DMS 273 (cell line): Measurements from ENCODE around the gene DNAAF8.

ENCODE experiments used
- DNase-seq: peaks from one replicate; lab custom pipeline; 2025; ENCODE audit not compliant: unreplicated experiment; lab: John Stamatoyannopoulos, UW

Gene DNAAF8

GRCh38 chr16:4734063-4734729 is at the start of gene DNAAF8, which contains the start of gene ANKS3:
TSS of gene DNAAF8 (plus strand) at chr16:4734537. CDS start at chr16:4736515, 1,978 bp downstream.
TSS of gene ANKS3 (minus strand) at chr16:4734271. CDS start at chr16:4730149, 4,122 bp downstream.
- peak; percentile 97 for DNase-seq

GRCh38 chr16:4684763-4685162 is 49.6 kb upstream of the DNAAF8 start:
- DNase-seq, result no peak

- DNase-seq, result no peak
Measured at GRCh38 chr16:4685292-4685691, 49.0 kb upstream of the DNAAF8 start.

- DNase-seq, result no peak
Measured at GRCh38 chr16:4685776-4686496, 48.4 kb upstream of the DNAAF8 start.

GRCh38 chr16:4686497-4687210 is 47.7 kb upstream of the DNAAF8 start:
- no peak for DNase-seq

GRCh38 chr16:4687416-4687815 is 46.9 kb upstream of the DNAAF8 start:
- DNase-seq, result no peak

- no peak for DNase-seq
Measured at GRCh38 chr16:4687946-4688673, 46.2 kb upstream of the DNAAF8 start.

GRCh38 chr16:4688674-4689045 is 45.7 kb upstream of the DNAAF8 start:
- DNase-seq, result no peak

GRCh38 chr16:4689091-4689671 is 45.2 kb upstream of the DNAAF8 start:
- no peak for DNase-seq

- no peak for DNase-seq
Measured at GRCh38 chr16:4689864-4690704, 44.3 kb upstream of the DNAAF8 start.

GRCh38 chr16:4690946-4691665 is 43.2 kb upstream of the DNAAF8 start:
- DNase-seq, result peak; percentile 60

GRCh38 chr16:4691666-4692412 is 42.5 kb upstream of the DNAAF8 start:
- DNase-seq, result no peak

GRCh38 chr16:4692460-4693295 is 41.7 kb upstream of the DNAAF8 start:
- peak; percentile 66 for DNase-seq

GRCh38 chr16:4693296-4693955 is 40.9 kb upstream of the DNAAF8 start, which contains the start of gene NUDT16L1:
TSS of gene NUDT16L1 (plus strand) at chr16:4693562. CDS start at chr16:4693727, 165 bp downstream.
- peak; percentile 99 for DNase-seq

- peak; percentile 61 for DNase-seq
Measured at GRCh38 chr16:4693956-4694641, 40.2 kb upstream of the DNAAF8 start.

- no peak for DNase-seq
Measured at GRCh38 chr16:4694642-4695451, 39.5 kb upstream of the DNAAF8 start.
